Transverse colon (tissue), 4 donors: Measurements from ENCODE around the gene POLR2M. TPM values are rescaled to one million over a fixed set of nuclear protein-coding genes. Genes with fewer than 3 reads are reported as not detected.

ENCODE experiments used
- DNase-seq: peaks from one replicate; pipeline ENCODE4 v3.0.0-alpha.2; 2019
- H3K27ac ChIP-seq, 4 donors: fragments of 200-600 bp; sonication (generic); 2 replicates each; pipeline ENCODE4 v1.5.1; 2016 to 2018; ENCODE audit warnings: inconsistent platforms in 4 of 4
- H3K27me3 ChIP-seq: fragments of 200-600 bp; sonication (generic); 2 replicates; pipeline ENCODE4 v1.5.1; 2017; ENCODE audit warnings: inconsistent platforms
- H3K36me3 ChIP-seq, 4 donors: fragments of 200-600 bp; sonication (generic); 2 replicates each; pipeline ENCODE4 v1.5.1; 2017 to 2019; ENCODE audit warnings: inconsistent platforms in 4 of 4
- H3K4me1 ChIP-seq, 4 donors: fragments of 200-600 bp; sonication (generic); 2 replicates each; pipeline ENCODE4 v1.5.1; 2017 to 2020; ENCODE audit warnings: inconsistent platforms in 4 of 4
- H3K4me3 ChIP-seq, 4 donors: fragments of 200-600 bp; sonication (generic); 1 replicate in 1 of 4; 2 replicates in 3 of 4; pipeline versions ENCODE4 v1.5.1 to v1.6.1; 2017 to 2019; ENCODE audit warnings: inconsistent platforms in 4 of 4
- H3K9me3 ChIP-seq, 2 donors: fragments of 200-600 bp; sonication (generic); 2 replicates each; pipeline ENCODE4 v1.5.1; 2017 to 2019; ENCODE audit warnings: inconsistent platforms in 2 of 2
- EP300 ChIP-seq: sonication (generic); formaldehyde crosslinking; IDR thresholded peaks from one replicate; pipeline ENCODE4 v1.6.1; 2017; ENCODE audit warnings: antibody characterized with exemption, low read depth
- POLR2A ChIP-seq: fragments of 450-650 bp; IDR thresholded peaks from one replicate; pipeline ENCODE4 v1.6.1; 2016; ENCODE audit warnings: antibody characterized with exemption, mild to moderate bottlenecking, moderate library complexity
- POLR2AphosphoS5 ChIP-seq, 3 donors: sonication (generic); formaldehyde crosslinking; IDR thresholded peaks; one replicate each; pipeline ENCODE4 v1.6.1; 2016; ENCODE audit warnings: antibody characterized with exemption in 3 of 3
- WGBS, 2 donors: methylation state at CpG; one replicate each; pipeline ENCODE4 v1.1.5; 2018; ENCODE audit warnings: low coverage in 1 of 2; 5-methylcytosine and 5-hydroxymethylcytosine counted together
- in situ Hi-C, 4 donors: fragments of 200-750 bp; cut with MboI; loops; one replicate each; pipeline versions ENCODE4 v1.15.0 to v1.15.1; 2017; ENCODE audit warnings: low sequenced_read_pairs in 3 of 4, low pct_ligation_motif_present in 1 of 4, low pct_unique_long_range_greater_than_20kb in 1 of 4
- intact Hi-C: fragments of 100-400 bp; cut with DNase I; formaldehyde crosslinking; loops from one replicate; pipeline ENCODE4 v1.15.1; 2023; ENCODE audit warnings: low total_unique reads
- total RNA-seq, 4 donors: library from RNA; depleted of rRNA; stranded (reverse); fragments of >200 nt; gene quantifications; one replicate each; pipeline ENCODE4 v1.1.0, GENCODE V29; 2016
- TF ChIP-seq, protein P1 (sequence below), 5 experiments: fragments of 200-600 bp in 3 of 5; fragments of 450-650 bp in 2 of 5; sonication (generic) in 3 of 5; IDR thresholded peaks; 1 replicate in 2 of 5; 2 replicates in 3 of 5; pipeline ENCODE4 v1.5.1; 2016 to 2017; ENCODE audit warnings: antibody characterized with exemption in 5 of 5, inconsistent platforms in 3 of 5, mild to moderate bottlenecking in 2 of 5, moderate library complexity in 1 of 5

Gene POLR2M
- total RNA-seq, 4 donors from 2014 or later: 18.5 to 159 (median 42.2) TPM

DNA sequence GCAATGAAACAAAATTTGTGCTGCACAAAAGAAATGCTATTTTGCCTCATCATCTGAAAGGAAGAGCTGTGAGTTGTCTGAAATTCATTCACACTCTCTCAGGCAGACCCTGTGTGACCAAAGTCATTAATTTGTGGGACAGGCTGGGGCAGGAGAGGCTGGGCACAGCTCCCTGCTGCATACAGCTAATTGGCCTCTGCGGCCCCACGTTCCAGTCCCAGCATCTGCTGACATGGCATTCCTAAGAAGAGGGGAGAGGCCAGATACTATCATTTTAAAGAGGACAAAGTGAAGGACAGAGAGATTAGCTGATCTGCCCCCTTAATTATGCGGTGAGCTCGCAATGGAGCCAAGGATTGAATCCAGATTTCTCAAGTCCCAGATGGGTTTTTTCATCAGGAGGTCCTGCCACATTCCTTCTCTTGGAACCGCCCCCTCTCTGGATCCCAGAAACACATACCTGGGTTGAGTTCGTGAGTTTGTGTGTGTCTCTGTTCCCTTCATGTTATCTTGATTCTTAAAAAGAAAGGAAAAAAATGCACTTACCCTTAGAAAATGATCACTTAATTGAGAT is 25.1 kb downstream of the POLR2M start:
- intact Hi-C loops (no loop called here), in situ Hi-C loops (loop anchor here in 3 of 4 donors (5.0 to 25.0 kb wide), 2 partner anchors 331 to 336 kb away; partner anchors contain the start of gene ALDH1A2 (in 3 of the 3))
- WGBS, 2 donors: 80 to 82% methylated on average over 4 to 6 of the region's 6 CpGs
- H3K4me1 ChIP-seq: no peaks in the 10 kb centered on the region
- TF ChIP-seq, protein P1, sequence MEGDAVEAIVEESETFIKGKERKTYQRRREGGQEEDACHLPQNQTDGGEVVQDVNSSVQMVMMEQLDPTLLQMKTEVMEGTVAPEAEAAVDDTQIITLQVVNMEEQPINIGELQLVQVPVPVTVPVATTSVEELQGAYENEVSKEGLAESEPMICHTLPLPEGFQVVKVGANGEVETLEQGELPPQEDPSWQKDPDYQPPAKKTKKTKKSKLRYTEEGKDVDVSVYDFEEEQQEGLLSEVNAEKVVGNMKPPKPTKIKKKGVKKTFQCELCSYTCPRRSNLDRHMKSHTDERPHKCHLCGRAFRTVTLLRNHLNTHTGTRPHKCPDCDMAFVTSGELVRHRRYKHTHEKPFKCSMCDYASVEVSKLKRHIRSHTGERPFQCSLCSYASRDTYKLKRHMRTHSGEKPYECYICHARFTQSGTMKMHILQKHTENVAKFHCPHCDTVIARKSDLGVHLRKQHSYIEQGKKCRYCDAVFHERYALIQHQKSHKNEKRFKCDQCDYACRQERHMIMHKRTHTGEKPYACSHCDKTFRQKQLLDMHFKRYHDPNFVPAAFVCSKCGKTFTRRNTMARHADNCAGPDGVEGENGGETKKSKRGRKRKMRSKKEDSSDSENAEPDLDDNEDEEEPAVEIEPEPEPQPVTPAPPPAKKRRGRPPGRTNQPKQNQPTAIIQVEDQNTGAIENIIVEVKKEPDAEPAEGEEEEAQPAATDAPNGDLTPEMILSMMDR (IDR thresholded peaks at IDR 0.05): no peak
- TF ChIP-seq POLR2AphosphoS5 (IDR thresholded peaks at IDR 0.05): no peak
- TF ChIP-seq POLR2A: no peak
- TF ChIP-seq EP300: no peak
- no peak for DNase-seq
- no peak overlapping the region for H3K27ac ChIP-seq
- H3K36me3 ChIP-seq: no peaks in the 10 kb centered on the region
- no peaks in the 10 kb centered on the region for H3K9me3 ChIP-seq
- H3K27me3 ChIP-seq: no peaks in the 10 kb centered on the region
- H3K4me3 ChIP-seq: no peak overlapping the region

DNA sequence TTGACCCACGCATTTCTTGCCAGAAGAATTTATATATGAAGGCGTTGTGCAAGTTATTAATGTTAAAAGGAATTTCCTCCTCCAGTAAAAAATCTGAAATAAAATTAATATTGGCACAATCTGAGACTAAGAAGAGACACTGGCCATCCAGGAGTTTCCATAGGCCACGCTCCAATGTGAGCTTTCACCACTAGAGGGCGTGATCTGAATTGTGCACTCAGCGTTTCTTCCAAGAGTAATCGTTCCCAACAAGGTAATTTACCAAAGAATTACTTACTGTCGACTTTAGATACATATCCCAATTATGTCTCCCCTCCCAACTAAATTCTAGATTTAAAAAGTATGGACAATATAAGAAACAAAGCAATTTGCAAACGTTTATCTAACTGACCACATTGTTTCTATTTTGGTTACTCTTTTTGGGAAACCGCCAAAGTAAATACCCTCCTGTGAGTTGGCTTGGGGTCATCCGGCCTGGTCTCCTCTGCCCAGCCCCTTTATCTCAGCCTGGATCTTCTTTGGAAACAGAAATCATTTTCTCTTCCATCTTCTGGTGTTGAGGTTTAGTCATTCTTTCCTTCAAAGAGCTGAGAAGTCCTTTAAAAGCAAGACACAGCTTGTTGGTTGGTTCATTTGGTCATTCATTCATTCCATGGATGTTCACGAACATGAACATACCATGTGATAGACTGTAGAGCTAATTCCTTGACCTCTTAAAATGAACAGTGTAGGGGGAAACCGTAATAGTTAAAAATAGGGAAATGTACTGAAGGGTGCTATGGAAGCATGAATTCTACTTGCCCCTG is 26.2 kb downstream of the POLR2M start:
- Histone ChIP-seq H3K4me1 (no peaks in the 10 kb centered on the region), H3K27ac (no peak overlapping the region), H3K4me3 (no peak overlapping the region), H3K36me3 (no peaks in the 10 kb centered on the region), H3K9me3 (no peaks in the 10 kb centered on the region), H3K27me3 (no peaks in the 10 kb centered on the region)
- intact Hi-C loops (no loop called here), in situ Hi-C loops (loop anchor here in 3 of 4 donors (5.0 to 25.0 kb wide), 2 partner anchors 330 to 335 kb away; partner anchors contain the start of gene ALDH1A2 (in 3 of the 3))
- WGBS, 2 donors: 39 to 44% methylated on average over 11 to 12 of the region's 12 CpGs
- DNase-seq: peak; percentile 62
- no peak for TF ChIP-seq POLR2AphosphoS5 (IDR thresholded peaks at IDR 0.05)
- TF ChIP-seq, protein P1 (IDR thresholded peaks at IDR 0.05): peak; percentile 69 to 95 (median 85)

DNA sequence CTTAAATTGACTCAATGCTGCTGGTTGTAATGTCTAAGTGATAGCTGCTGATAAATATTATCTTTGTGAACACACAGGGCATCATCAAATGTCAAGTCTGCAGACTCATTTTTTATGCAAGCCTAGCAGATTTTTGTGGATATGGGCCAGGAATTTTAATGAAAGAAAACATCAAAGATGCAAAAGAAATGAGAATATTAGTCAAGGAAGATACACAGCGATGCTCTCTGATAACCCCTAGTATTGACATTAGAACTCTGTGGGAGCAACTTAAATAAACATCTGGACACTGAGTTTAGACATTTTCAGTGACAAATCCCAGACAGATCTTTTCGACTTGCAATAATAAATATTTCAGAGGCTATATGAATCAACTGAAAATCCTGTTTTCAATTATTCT is 28.3 kb downstream of the POLR2M start:
- H3K4me3 ChIP-seq: no peak overlapping the region
- in situ Hi-C loops: loop anchor here in 3 of 4 donors (5.0 to 25.0 kb wide), 2 partner anchors 327 to 332 kb away; partner anchors contain the start of gene ALDH1A2 (in 3 of the 3)
- no peaks in the 10 kb centered on the region for H3K36me3 ChIP-seq
- H3K9me3 ChIP-seq: no peaks in the 10 kb centered on the region
- no peak for TF ChIP-seq POLR2A
- no peak for TF ChIP-seq POLR2AphosphoS5 (IDR thresholded peaks at IDR 0.05)
- TF ChIP-seq, protein P1 (IDR thresholded peaks at IDR 0.05): no peak
- no peak for TF ChIP-seq EP300
- intact Hi-C loops: no loop called here
- 72 to 74% methylated on average over 2 of the region's 2 CpGs for WGBS, 2 donors
- no peak for DNase-seq
- no peaks in the 10 kb centered on the region for H3K27me3 ChIP-seq
- no peak overlapping the region for H3K27ac ChIP-seq
- H3K4me1 ChIP-seq: no peaks in the 10 kb centered on the region

DNA sequence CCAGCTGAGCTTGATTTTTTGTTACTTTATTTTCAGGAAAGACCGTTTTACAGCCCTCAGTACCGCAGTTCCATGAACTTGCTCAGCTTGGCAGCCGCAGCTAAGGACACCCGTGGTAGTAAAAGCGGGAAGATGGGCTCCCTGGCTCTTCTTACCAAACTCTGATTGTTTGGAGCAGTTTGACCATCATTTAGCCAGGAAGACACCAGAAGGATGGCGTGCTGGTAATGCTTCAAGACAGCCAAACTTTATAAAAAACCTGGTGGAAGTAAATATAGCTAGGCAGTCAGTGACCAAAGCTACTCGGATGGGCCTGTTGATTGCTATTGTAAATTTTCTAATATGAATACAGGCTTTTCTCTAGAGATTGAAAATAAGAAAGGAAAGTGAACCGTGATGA is 28.9 kb downstream of the POLR2M start:
- WGBS, 2 donors: 75% methylated on average over 8 of the region's 8 CpGs; no CpG with 5 or more reads in 1 of the 2 donors
- no peaks in the 10 kb centered on the region for H3K27me3 ChIP-seq
- TF ChIP-seq POLR2A (no peak), EP300 (no peak), POLR2AphosphoS5 (IDR thresholded peaks at IDR 0.05) (no peak)
- TF ChIP-seq, protein P1 (IDR thresholded peaks at IDR 0.05): no peak
- in situ Hi-C loops: loop anchor here in 2 of 4 donors (25.0 kb wide), 1 partner anchor 327 kb away; the partner anchor contains the start of gene ALDH1A2 (in 2 of the 2)
- H3K36me3 ChIP-seq: no peaks in the 10 kb centered on the region
- no peak for DNase-seq
- no peaks in the 10 kb centered on the region for H3K9me3 ChIP-seq
- no peak overlapping the region for H3K4me3 ChIP-seq
- no peak overlapping the region for H3K27ac ChIP-seq
- intact Hi-C loops: no loop called here
- H3K4me1 ChIP-seq: no peaks in the 10 kb centered on the region
